HT1080 (cell line): ENCODE data around the gene SRSF7. TPM values are rescaled to one million over a fixed set of nuclear protein-coding genes. Genes with fewer than 3 reads are reported as not detected.
A peak's percentile ranks its signal among the peaks of the same experiment; 100 is the strongest.
"Not testable (repeated sequence)": the region's sequence is repeated elsewhere in the genome, so short reads cannot be mapped to it uniquely, and the experiment has no call there.

Source experiments
- DNase-seq: peaks from one replicate; pipeline ENCODE4 v3.0.0-alpha.2; 2015; ENCODE audit warnings: low read depth
- total RNA-seq: library from RNA; depleted of rRNA; stranded (reverse); fragments of >200 nt; shearing (Covaris generic); gene quantifications from 2 replicates; pipeline ENCODE4 v1.2.3, GENCODE V29; 2014; rRNA removed

Gene SRSF7
- total RNA-seq, 1 experiment from 2014 or later: 298 TPM

- DNase-seq: not testable (repeated sequence)
These were observed 47.8 kb downstream of the SRSF7 start for GRCh38 chr2:38703336-38703735.

- peak; percentile 72 for DNase-seq
These were observed 48.7 kb downstream of the SRSF7 start for GRCh38 chr2:38702413-38702812.

- no peak for DNase-seq
These were observed 49.6 kb downstream of the SRSF7 start for GRCh38 chr2:38701542-38701941.

GRCh38 chr2:38700881-38701458 lies 50.2 kb downstream of the SRSF7 start:
- DNase-seq: no peak

GRCh38 chr2:38700113-38700785 lies 50.9 kb downstream of the SRSF7 start:
- DNase-seq: no peak

GRCh38 chr2:38698467-38699003 lies 52.6 kb downstream of the SRSF7 start:
- no peak for DNase-seq

- DNase-seq: no peak
These were observed 53.9 kb downstream of the SRSF7 start for GRCh38 chr2:38697116-38697840.

Other genes with a start within 250 kb of the SRSF7 start
- 29.2 and 34.6 TPM in 2 replicates for gene HNRNPLL, start 148.4 kb downstream of the SRSF7 start, total RNA-seq
- not detected in 2 replicates for gene GALM, start 85.2 kb downstream of the SRSF7 start, total RNA-seq
- gene GEMIN6, start 26.8 kb upstream of the SRSF7 start, total RNA-seq: 52.6 and 80.3 TPM in 2 replicates
- gene DHX57, start 124.6 kb upstream of the SRSF7 start, total RNA-seq: 13.1 and 13.8 TPM in 2 replicates
- 11.3 and 11.6 TPM in 2 replicates for gene MORN2, start 124.6 kb upstream of the SRSF7 start, total RNA-seq
- 0.80 TPM in 1 of 2 replicates, not detected in the other for gene ARHGEF33, start 138.5 kb upstream of the SRSF7 start, total RNA-seq